HG03064 (cell line): ENCODE data around the gene PTN.
"Not testable (repeated sequence)": the region's sequence is repeated elsewhere in the genome, so short reads cannot be mapped to it uniquely, and the experiment has no call there.

ENCODE experiments used
- ATAC-seq: cut with Tn5 transposase; IDR thresholded peaks from one replicate; pipeline ENCODE4 v1.9.1; 2021; ENCODE audit warnings: low read depth; ENCODE audit not compliant: unreplicated experiment

Gene PTN

DNA sequence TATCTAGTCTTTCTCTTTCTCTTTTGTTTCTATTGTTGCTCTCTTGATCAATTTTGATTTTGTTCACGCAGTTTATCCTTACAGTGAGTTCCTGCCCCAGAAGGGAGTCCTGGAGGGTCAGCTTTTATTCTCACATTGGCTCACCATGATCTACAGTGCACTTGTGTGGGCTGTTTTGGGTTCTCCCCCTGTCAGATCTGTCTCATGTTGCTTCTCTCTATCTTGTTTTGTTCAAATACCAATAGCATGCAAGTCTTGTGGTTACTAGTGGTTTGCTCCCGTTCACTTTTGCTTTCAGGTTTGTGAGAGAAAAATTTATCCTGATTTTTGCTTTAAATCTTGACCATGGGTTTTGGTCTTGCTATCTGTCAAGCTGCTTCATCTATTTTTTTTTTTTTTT, 74.3 kb downstream of the PTN start:
- no peak for ATAC-seq

DNA sequence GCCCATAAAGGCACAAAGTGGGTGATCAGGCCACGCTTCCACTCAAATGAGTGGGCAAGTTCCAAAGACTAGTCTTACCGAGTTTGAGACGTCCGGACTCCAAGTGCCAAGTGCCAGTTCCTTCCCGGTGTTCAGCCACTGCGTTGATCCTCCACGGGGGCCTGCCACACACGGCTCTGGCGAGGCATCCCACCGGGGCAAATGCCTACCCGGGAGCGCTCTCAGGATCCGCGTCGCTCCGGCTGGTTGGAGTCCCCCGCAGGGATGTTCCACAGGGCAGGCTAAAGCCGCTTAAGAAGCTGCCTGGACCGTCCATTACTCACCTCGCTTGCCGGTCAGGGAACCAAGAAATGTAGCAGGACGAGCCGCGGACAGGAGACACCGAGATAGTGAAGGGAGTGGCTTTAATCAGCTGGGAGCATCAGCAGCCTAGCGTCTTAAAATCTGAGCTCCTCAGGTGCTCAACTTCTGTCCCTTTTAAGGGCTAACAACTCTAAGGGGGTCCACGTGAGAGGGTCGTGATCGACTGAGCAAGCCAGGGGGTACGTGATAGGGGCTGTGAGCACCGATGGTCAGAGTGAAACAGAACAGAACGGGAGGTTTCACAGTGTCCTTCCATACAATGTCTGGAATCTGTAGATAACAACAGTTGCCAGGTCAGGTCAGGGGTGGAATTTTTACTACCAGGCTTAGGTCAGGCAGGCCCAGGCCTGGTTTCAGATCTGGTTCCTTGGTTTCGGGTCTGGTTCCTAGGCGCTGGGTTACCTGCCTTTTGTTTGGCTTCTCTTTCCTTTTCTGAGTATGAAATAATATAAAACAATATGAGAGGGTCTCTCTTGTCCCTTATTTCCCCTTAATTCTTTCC, 75.3 kb downstream of the PTN start:
- ATAC-seq, result not testable (repeated sequence)

DNA sequence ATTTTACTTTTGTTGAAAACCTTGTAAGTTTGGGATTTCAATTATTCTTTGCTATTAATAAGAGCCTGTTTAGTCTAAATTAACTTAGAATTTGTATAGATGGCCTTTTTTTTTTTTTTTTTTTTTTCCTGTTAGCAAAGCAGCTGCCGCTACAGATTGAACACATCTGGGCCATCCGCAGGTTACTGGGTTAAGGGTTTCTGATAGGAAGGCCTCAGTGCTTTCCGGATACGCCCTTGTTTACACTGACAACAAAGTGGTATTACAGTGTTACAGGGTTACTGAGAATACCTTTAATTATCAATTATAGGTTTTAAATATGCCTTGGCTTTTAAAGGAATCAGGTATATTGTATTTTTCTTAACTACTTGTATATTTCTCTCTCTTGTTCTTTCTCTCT, 76.8 kb downstream of the PTN start:
- no peak for ATAC-seq

DNA sequence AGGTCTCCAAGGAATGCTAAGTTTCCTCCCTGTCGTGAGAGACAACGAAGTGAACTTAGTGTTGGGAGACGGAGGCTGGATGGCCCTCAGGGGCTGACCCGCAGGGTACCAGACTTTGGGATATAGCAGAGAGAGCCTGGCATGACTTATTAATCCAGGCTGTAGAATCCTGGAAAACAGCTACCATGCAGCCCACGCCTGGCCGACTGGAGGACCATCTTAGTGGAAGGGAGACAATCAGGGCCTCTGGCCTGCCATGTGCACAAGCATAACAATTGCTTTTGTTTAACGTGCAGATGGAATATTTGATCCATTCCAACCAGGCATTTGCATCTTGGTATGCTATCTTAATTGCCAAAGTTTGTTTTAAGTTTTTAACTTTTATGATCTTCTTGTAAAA, 78.1 kb downstream of the PTN start:
- not testable (repeated sequence) for ATAC-seq

DNA sequence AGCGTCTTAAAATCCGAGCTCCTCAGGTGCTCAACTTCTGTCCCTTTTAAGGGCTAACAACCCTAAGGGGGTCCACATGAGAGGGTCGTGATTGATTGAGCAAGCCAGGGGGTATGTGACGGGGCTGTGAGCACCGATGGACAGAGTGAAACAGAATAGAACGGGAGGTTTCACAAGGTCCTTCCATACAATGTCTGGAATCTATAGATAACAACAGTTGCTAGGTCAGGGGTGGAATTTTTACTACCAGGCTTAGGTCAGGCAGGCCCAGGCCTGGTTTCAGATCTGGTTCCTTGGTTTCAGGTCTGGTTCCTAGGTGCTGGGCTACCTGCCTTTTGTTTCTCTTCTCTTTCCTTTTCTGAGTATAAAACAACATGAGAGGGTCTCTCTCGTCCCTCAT, 80.9 kb downstream of the PTN start:
- no peak for ATAC-seq

DNA sequence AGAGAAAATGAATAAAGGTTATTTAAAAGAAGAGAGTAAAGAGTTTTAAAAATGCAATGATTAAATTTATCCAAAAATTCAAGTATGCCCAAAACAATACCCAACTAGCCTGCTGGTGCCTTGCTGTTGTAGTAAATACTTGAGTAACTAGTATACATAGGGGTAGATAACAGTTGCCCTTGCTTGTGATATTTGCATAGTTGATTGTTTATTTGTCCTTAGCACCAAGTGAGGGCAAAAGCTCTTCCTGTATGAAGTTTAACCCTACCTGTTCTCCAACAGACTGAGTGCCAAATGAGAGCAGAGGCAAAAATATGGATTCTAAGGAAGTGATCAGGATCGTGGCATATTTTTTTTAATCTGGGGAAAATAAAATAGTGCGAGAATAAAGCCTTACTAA, 85.0 kb downstream of the PTN start:
- no peak for ATAC-seq

DNA sequence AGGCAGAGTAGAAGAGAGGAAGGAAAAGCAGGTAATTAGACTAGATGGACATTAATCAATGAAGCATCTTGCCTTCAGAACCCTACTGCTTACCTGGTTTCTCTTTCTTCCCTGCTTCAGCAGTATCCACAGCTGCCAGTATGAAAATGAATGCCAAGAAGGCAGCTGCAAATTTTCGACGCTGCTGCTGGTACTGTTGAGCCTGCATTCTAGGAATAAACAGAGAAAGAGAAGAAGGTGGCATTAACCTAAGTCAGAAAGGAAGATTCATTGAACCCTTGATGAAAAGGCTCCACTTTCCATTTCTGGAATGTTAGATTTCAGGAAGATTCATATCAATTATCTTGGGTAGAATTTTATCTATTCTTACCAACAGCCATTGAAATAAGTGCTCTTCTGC, 88.8 kb downstream of the PTN start:
- ATAC-seq, result no peak

DNA sequence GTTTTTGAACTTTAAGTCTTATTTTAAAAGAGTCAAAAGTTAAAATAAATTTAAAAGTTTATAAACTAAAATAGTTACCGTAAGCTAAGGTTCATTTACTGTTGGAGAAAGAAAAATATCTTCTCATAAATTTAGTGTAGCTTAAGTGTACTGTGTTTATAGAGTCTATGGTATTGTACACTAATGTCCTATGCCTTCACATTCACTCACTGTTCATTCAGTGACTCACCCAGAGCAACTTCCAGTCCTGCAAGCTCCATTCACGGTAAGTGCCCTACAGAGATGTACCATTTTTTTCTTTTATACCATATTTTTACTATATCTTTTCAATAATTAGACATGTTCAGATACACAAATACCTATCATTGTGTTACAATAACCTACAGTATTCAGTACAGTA, 97.6 kb downstream of the PTN start:
- ATAC-seq, result no peak

DNA sequence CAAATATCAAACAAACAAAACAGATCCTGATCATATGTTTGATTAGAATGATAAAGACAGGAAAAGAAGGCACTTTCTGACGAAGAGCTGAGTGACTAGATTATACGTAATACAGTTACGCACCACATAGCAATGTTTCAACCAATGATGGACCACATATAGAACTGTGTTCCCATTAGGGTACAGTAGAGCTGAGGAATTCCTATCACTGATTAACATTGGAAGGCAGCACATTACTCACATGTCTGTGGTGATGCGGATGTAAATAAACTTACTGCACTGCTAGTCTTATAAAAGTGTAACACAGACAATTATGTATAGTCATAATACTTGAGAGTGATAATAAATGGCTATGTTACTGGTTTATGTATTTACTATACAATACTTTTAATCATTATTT, 98.3 kb downstream of the PTN start:
- ATAC-seq, result no peak

DNA sequence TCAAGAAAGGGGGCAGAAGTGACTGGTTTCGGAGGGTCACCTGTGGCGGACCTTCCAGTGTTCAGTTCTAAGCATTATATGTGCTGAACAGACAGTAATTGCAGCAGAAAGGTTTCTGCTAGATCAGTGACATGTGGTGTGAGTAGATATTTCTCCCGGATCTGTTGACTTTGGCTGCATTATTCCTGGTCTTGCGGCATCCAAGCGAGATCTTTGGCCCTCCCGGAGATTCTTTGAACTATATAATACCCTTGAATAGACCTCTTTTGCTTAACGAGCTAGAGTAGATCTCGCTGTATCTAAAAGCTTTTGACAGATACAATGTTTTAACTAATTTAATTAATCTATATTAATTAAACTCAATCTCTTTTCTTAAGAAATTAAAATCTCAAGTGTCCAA, 99.8 kb downstream of the PTN start:
- no peak for ATAC-seq

DNA sequence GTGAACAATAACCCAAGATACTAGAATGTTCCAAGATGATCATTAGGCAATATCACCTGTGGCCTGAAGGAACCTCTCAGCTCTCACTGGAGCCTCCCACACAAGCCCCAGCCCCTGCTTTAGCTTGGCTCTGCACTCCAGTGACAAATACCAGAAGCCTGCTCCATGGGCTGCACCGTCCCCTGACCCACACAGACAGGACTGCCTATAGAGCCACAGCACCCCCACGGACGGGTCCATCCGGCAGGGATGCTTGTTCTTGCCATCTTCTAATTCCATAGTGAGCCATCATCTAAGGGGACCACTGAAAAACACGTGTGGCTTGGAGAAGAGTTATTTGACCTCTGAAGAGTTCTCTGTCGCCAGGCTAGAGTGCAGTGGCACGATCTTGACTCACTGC, 100.9 kb downstream of the PTN start:
- ATAC-seq, result no peak

DNA sequence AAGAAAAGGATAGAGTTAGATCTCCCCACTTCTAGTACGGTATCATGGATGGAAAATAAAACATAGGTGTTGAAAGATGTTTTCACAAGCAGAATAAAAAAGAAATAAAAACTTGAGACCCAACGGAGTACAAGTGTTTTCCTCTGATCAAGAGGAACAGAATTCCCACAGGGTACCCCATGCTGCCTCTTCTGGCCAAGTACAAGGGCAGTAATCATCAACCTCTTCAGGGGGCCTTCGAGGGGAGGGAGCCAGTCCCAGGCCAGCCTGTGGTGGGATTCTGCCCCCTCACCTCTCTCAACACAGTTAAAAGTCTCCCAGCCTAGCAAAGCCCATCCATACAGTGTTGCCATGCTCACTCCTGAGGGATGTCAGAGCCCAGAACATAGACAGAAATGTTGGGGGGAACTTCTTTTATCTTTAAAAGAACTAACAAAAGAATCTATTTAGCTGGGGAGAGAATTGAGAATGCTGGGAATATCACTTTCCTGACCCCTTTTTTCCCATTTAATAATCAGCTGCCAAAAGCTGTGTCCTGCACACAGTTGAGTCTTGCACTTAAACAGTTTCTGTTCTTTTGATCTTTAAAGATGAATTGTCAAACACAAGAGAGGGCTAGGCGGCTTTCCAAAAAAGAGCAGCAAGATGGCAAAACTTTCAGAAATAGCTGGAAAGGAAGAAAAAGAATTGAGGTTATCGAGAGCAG, 101.7 kb downstream of the PTN start:
- no peak for ATAC-seq

DNA sequence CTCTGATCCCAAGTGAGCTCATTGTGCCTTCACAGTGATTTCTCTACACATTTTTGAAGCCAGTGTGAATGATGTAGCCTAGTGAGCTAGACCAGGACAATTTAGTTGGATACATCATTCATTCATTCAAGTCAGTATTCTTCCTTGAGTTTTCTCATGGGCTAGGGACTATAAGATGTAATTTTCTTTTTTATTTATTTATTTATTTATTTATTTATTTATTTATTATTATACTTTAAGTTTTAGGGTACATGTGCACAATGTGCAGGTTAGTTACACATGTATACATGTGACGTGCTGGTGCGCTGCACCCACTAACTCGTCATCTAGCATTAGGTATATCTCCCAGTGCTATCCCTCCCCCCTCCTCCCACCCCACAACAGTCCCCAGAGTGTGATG, 104.3 kb downstream of the PTN start:
- not testable (repeated sequence) for ATAC-seq

DNA sequence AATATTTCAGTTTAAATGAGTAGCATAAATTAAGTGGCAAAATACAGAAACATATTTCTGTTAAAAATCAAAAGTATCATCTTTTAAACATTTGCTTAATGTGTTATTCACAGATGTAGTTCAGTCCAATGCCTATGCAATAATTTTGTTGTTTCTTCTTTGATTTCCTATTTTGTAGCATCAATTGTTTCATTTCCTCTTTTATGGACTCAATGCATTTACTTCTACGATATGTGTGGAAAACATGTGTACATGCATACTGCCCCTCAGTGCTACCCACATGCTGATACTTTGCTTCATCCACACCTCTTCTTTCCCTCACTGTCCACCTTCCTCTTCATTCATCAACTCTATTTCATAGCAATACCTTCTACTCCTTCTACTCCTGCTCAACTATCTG, 108.1 kb downstream of the PTN start:
- ATAC-seq, result no peak

DNA sequence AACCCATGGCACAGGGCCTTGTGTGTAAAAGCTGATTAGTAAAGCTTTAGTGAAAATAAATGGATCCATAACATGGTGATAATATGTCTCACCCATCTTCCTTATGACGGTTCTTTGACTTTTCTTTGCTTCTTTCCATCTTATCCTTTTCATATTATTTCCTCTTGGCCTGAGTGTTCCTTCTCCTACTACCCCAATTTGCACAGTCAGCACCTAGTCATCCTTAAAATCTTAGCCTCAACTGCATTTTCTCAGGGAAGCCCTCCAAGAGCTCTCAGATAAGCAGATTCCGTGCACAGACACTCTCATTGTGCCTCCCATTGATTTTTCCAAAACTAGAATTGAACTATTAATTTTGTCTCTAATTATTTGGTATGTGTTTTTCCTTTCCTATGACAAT, 112.4 kb downstream of the PTN start:
- no peak for ATAC-seq

DNA sequence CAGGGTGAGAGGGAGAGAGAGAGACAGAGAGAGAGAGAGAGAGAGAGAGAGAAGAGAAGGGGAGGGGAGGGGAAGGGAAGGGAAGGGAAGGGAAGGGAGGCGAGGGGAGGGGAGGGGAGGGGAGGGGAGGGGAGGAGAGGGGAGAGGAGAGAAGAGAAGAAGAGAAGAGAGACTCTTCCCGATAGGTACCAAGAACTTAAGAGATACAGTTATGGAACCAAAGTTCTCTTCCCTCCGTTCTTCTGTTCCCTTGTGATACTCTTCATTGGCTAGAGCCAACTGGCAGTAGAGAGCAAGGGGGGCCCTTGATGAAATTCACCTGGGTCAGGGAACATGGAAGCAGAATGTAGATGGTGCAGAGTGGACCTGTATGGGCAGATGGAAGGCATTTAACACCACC, 122.1 kb downstream of the PTN start:
- ATAC-seq, result no peak

DNA sequence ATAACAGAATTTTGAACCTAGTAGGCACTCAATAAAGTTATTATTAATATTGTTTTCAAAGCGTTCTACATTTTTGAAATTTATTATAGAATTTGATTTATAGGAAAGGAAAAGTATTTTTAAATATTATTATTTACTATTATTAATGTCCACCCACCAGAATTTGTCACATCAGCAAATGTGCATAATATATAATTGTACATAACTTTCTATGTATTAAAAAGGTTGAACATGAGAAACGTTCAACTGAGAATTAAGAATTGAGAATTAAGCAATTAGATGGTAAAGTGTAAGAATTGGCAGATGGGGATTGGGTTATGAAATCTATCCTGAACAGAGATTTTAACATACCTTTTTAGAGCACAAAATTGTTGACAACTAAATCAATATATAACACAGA, 129.8 kb downstream of the PTN start:
- ATAC-seq, result no peak

DNA sequence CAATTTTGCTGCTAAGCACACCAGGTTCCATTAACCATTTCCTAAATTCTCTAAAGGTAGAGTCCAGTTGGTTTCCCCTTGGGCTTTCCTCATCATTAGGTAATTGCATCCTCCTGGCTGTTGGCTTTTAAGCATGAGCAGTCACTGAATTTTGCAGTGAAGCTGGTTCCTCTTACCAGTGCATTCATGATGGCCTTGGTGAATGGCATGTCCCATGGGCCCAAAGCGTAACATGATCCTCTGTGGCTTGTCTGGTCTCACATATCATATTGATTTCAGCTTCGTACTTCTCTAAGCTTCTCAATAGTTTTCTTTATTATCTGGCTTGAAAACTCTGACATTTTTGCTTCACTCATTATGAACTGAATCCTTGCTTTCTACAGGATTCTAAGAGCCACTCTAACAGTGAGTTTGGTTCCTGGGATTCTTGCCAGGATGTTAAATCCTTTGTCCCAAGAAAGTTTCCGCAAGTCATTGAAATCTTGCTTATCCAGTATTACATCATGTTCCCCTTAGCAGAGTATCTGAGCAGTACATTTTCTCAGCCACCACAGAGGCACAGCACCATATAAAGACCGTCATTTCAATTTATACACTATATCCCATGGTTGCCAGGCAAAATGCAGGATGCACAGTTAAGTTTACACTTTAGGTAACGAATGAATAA, 134.2 kb downstream of the PTN start:
- no peak for ATAC-seq

DNA sequence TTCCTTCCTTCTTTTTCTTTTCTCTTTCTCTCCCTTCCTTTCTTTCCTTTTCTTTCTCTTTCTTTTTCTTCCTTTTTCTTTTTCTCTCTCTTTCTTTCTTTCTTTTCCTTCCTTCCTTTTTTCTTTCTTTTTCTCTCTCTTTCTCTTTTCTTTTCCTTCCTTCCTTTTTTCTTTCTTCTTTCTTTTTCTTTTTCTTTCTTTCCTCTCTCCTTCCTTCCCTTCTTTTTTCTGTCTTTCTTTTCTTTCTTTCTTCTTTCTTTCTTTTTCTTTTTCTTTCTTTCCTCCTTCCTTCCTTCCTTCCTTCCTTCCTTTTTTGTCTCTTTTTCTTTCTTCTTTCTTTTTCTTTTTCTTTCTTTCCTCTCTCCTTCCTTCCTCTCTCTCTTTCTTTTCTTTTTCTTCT, 136.8 kb downstream of the PTN start:
- no peak for ATAC-seq

DNA sequence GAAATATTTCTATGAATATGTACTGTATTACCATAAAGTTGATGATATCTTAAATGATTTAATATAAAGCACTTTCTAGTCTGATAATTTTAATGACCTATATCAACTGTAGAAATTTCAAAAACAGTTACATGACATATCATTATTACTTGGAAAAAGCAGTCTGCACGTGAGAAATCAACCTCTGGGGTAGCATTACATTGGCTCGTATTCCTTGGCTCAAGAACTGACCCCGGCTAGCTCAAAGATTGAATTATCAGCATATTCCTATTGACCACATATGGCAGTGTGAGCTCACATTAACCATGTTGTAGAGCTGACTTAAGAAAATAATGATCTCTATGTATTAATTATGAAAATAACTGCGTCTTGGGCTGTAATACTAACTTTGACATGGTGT, 139.3 kb downstream of the PTN start:
- ATAC-seq, result no peak

DNA sequence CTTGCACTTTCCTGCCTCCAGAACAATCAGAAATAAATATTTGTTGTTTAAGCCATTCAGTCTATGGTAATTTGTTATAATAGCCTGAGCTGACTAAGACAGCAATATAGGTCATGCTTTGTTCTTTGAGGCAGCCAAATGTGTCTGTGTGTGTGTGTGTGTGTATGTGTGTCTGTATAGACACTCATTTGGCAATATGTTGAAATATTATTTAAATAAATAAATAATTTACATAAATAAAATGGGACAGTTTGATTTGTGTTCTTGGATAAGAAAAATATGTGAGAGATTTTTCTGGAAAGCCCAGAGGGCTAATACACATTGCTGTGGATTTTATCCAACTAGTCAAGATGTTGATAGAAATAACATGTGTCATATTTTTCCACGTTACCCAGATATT, 140.2 kb downstream of the PTN start:
- no peak for ATAC-seq

DNA sequence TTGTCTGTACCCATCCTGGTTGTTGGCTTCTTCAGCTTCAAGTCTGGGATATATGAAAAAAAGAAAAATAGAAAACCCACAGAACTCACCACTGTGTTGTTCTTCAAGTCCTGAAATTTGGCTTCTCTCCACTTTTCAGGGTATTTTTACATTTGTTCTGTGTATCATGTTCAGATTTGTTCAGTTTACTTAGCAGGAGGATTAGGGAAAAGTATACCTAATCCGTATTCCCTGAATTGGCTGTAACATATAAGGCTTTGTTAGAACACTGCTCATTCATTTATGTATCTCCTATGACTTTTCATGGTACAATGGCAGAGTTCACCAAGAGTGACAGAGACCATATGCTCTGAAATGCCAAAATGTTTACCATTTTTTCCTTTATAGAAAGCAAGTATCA, 146.9 kb downstream of the PTN start:
- no peak for ATAC-seq
